Measurements from ENCODE around the gene ARSG. TPM values are rescaled to one million over a fixed set of nuclear protein-coding genes. Genes with fewer than 3 reads are reported as not detected.
"Not testable (repeated sequence)": the region's sequence is repeated elsewhere in the genome, so short reads cannot be mapped to it uniquely, and the experiment has no call there.

Gene ARSG
- total and polyA plus RNA-seq, 12 donors = 2.1 to 49.6 (median 12.7) TPM

GRCh38 chr17:68399638-68400403 lies 108.5 kb downstream of the ARSG start:
- Histone ChIP-seq H3K27me3 (no peaks in the 10 kb centered on the region), H3K27ac (peak overlapping the region in 1 of 5 donors; percentile 24), H3K4me3 (no peak overlapping the region), H3K9me3 (replicated peaks in 1 of 3) (no peaks in the 10 kb centered on the region), H3K36me3 (replicated peaks in 1 of 2) (no peaks in the 10 kb centered on the region), H3K4me1 (replicated peaks in 1 of 2) (peaks cover 0 to 12% of the 10 kb centered on the region in 2 donors)
- TF ChIP-seq CTCF (IDR thresholded peaks at IDR 0.05) (no peak), POLR2A (IDR thresholded peaks at IDR 0.05) (no peak)
- intact Hi-C loops (cut with DNase I) = loop anchor here (5.0 kb wide), 1 partner anchor 138 kb away; no protein-coding TSS in a partner anchor
- peak in 3 of 7 donors; percentile 16 to 39 (median 31) for DNase-seq
- 60 to 63% (median 62%) methylated on average over 19 of the region's 19 CpGs for WGBS, 4 donors

- Histone ChIP-seq H3K9me3 (replicated peaks in 1 of 3) (no peaks in the 10 kb centered on the region), H3K27ac (peak overlapping the region in 1 of 5 donors; percentile 24), H3K27me3 (no peaks in the 10 kb centered on the region), H3K36me3 (replicated peaks in 1 of 2) (no peaks in the 10 kb centered on the region), H3K4me1 (replicated peaks in 1 of 2) (peaks cover 0 to 10% of the 10 kb centered on the region in 2 donors), H3K4me3 (no peak overlapping the region)
- WGBS, 4 donors = 56 to 73% (median 69%) methylated on average over 3 to 4 of the region's 4 CpGs
- intact Hi-C loops (cut with DNase I) = no loop called here
- peak in 1 of 7 donors; percentile 9 for DNase-seq
- TF ChIP-seq CTCF (IDR thresholded peaks at IDR 0.05) = no peak
- no peak for TF ChIP-seq POLR2A (IDR thresholded peaks at IDR 0.05)
Measured at GRCh38 chr17:68400404-68400735, 109.1 kb downstream of the ARSG start.

- no peak for TF ChIP-seq CTCF (IDR thresholded peaks at IDR 0.05)
- TF ChIP-seq POLR2A (IDR thresholded peaks at IDR 0.05) = no peak
- WGBS, 4 donors = 94 to 100% (median 97%) methylated on average over 6 to 7 of the region's 7 CpGs
- Histone ChIP-seq H3K4me3 (no peak overlapping the region), H3K36me3 (replicated peaks in 1 of 2) (no peaks in the 10 kb centered on the region), H3K27ac (no peak overlapping the region), H3K4me1 (replicated peaks in 1 of 2) (peaks cover 0 to 10% of the 10 kb centered on the region in 2 donors), H3K9me3 (replicated peaks in 1 of 3) (no peaks in the 10 kb centered on the region), H3K27me3 (no peaks in the 10 kb centered on the region)
- intact Hi-C loops (cut with DNase I) = no loop called here
- peak in 2 of 7 donors; percentile 13 to 34 for DNase-seq
Measured at GRCh38 chr17:68401288-68401687, 110.0 kb downstream of the ARSG start.

DNA sequence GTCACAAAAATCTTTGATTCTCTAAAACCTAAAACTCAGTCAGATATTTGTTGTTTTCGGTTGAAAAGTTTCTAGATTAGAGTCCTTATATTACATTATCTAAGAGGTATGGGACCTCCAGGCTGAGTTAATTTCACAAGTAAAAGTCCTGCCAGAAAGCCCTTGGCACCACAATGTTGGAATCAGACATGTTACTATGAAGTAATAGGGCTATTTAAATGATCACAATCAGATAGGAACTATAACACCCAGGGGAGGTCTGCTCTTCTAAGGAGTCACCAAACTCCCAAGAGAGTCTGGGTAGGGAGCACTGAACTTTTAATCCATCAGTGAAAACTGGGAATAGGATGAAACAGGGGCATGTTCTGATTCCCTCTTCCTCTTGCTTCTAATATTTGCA lies 111.8 kb downstream of the ARSG start:
- no peak for DNase-seq

GRCh38 chr17:68403837-68404236 lies 112.5 kb downstream of the ARSG start:
- intact Hi-C loops (cut with DNase I); H3K4me3 ChIP-seq; H3K9me3 ChIP-seq (replicated peaks in 1 of 3); H3K27me3 ChIP-seq; H3K27ac ChIP-seq; DNase-seq; H3K4me1 ChIP-seq (replicated peaks in 1 of 2); H3K36me3 ChIP-seq (replicated peaks in 1 of 2): not testable (repeated sequence)
- 89 to 96% (median 93%) methylated on average over 3 to 5 of the region's 5 CpGs for WGBS, 4 donors

More for the DNA sequence above, 111.8 kb downstream of the ARSG start:
- H3K4me3 ChIP-seq = no peak overlapping the region
- peaks cover 0 to 10% of the 10 kb centered on the region in 2 donors for H3K4me1 ChIP-seq (replicated peaks in 1 of 2)
- TF ChIP-seq CTCF (IDR thresholded peaks at IDR 0.05) (no peak), POLR2A (IDR thresholded peaks at IDR 0.05) (no peak)
- H3K27me3 ChIP-seq = no peaks in the 10 kb centered on the region
- H3K9me3 ChIP-seq (replicated peaks in 1 of 3) = no peaks in the 10 kb centered on the region
- intact Hi-C loops (cut with DNase I) = no loop called here
- no peaks in the 10 kb centered on the region for H3K36me3 ChIP-seq (replicated peaks in 1 of 2)
- no peak overlapping the region for H3K27ac ChIP-seq
- 90 to 97% (median 90%) methylated on average over 1 of the region's 1 CpG for WGBS, 4 donors

- H3K9me3 ChIP-seq (replicated peaks in 1 of 3); H3K36me3 ChIP-seq (replicated peaks in 1 of 2); H3K4me3 ChIP-seq; intact Hi-C loops (cut with DNase I); H3K27me3 ChIP-seq; DNase-seq; H3K4me1 ChIP-seq (replicated peaks in 1 of 2); H3K27ac ChIP-seq: not testable (repeated sequence)
- 79 to 88% (median 84%) methylated on average over 1 of the region's 1 CpG for WGBS, 4 donors
Measured at GRCh38 chr17:68407656-68408055, 116.4 kb downstream of the ARSG start.
